OCI-LY7 (cell line): ENCODE results near the gene ARFGEF2.

Source experiments
- EZH2phosphoT487 ChIP-seq: fragments of 200-600 bp; sonication (generic); IDR thresholded peaks from 2 replicates; pipeline ENCODE4 v1.6.1; 2018; ENCODE audit warnings: low read depth, borderline replicate concordance, mild to moderate bottlenecking, mixed run types, antibody characterized with exemption, low read length, moderate library complexity, mixed read lengths
- TF ChIP-seq, protein P1 (sequence below): fragments of 200-600 bp; sonication (generic); conservative IDR thresholded peaks from 2 replicates; pipeline ENCODE4 v1.5.1; 2014; ENCODE audit warnings: mild to moderate bottlenecking, antibody characterized with exemption, low read length, moderate library complexity, mixed read lengths

- TF ChIP-seq, protein P1, sequence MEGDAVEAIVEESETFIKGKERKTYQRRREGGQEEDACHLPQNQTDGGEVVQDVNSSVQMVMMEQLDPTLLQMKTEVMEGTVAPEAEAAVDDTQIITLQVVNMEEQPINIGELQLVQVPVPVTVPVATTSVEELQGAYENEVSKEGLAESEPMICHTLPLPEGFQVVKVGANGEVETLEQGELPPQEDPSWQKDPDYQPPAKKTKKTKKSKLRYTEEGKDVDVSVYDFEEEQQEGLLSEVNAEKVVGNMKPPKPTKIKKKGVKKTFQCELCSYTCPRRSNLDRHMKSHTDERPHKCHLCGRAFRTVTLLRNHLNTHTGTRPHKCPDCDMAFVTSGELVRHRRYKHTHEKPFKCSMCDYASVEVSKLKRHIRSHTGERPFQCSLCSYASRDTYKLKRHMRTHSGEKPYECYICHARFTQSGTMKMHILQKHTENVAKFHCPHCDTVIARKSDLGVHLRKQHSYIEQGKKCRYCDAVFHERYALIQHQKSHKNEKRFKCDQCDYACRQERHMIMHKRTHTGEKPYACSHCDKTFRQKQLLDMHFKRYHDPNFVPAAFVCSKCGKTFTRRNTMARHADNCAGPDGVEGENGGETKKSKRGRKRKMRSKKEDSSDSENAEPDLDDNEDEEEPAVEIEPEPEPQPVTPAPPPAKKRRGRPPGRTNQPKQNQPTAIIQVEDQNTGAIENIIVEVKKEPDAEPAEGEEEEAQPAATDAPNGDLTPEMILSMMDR = no peak
- TF ChIP-seq EZH2phosphoT487 = no peak
Observed at GRCh38 chr20:48975955-48976354, 54.4 kb downstream of the ARFGEF2 start.
